ENCODE measurements around the gene PCDHGB2.

- TF ChIP-seq GABPA (IDR thresholded peaks at IDR 0.05; ENCODE audit: low read depth) (no peak), REST (IDR thresholded peaks at IDR 0.05; ENCODE audit: insufficient replicate concordance, low read depth) (no peak)
Measured at GRCh38 chr5:141362719-141363118, 2.9 kb downstream of the PCDHGB2 start.

Measured in HL-60 (cell line).